G401 (cell line): ENCODE results near the gene NID1. TPM values are rescaled to one million over a fixed set of nuclear protein-coding genes. Genes with fewer than 3 reads are reported as not detected.
A peak's percentile ranks its signal among the peaks of the same experiment; 100 is the strongest.

ENCODE experiments used
- DNase-seq: peaks from one replicate; pipeline ENCODE4 v3.0.0-alpha.2; 2015; ENCODE audit warnings: low spot score
- in situ Hi-C: cut with HindIII; loops from 2 replicates; pipeline ENCODE4 v1.10.0; 2016; ENCODE audit warnings: low sequenced_read_pairs, mixed read lengths
- total RNA-seq: library from RNA; depleted of rRNA; stranded (reverse); fragments of >200 nt; shearing (Covaris generic); gene quantifications from 2 replicates; pipeline ENCODE4 v1.2.3, GENCODE V29; 2014; rRNA removed

NID1 gene
- 21.7 and 27.2 TPM in 2 replicates for total RNA-seq

- peak; percentile 41 for DNase-seq
- in situ Hi-C loops: no loop called here
Measured at GRCh38 chr1:236064674-236065508, at the start of gene NID1. TSS of gene NID1 (minus strand) at chr1:236065090. CDS start at chr1:236065079, 11 bp downstream.

DNA sequence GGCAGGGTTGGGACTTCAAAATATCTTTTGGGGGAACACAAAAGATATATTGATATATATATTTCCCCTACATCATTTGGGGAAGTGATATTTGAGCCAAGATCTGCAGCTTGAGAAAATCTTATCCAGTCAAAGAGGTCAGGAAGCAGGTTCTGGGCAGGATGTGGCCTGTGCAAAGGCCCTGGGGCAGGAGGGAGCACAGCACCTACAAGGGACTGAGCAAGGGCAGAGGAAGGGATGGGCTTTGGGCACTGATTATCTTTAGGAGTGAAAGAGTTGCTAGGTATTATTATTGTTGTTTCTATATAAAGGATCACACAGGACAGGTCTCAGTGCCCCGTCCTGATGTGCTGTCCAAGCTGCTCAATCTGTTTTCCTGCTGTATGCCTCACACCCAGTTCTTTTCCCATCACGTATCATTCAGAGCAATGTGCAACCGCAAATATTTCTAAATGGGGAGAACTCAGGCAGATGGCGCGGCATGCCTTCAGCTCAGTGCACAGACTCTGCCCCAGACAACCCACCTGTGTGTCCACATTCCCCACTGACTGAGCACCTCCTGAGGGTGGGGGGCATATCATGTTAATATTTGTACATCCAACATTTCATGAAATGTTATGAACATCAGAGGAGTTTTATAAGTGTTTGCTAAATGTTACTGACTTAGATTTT lies 49.3 kb upstream of the NID1 start:
- no peak for DNase-seq
- in situ Hi-C loops: loop anchor here (25.0 kb wide), 1 partner anchor 373 kb away; no protein-coding TSS in a partner anchor

GRCh38 chr1:236113324-236114032 lies 48.6 kb upstream of the NID1 start:
- DNase-seq: no peak
- in situ Hi-C loops: loop anchor here (25.0 kb wide), 1 partner anchor 374 kb away; no protein-coding TSS in a partner anchor

DNA sequence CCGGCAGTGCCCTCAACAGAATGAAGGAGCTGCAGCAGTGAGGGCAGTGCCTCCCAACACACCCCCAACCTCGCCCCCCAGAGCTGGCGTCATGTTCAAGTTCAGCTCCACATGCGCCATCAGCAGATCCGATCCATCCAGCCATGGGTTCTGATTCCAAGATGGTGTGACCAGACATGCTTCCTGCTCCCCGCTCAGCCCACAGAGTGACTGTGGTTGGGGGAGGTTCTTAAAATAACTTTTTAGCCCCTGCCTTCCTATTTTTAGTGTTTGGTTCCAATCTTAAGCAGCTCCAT lies 47.4 kb upstream of the NID1 start:
- in situ Hi-C loops: loop anchor here (25.0 kb wide), 1 partner anchor 375 kb away; no protein-coding TSS in a partner anchor
- DNase-seq: no peak

- no peak for DNase-seq
- in situ Hi-C loops: loop anchor here (25.0 kb wide), 1 partner anchor 376 kb away; no protein-coding TSS in a partner anchor
Measured at GRCh38 chr1:236111527-236112331, 46.8 kb upstream of the NID1 start.

DNA sequence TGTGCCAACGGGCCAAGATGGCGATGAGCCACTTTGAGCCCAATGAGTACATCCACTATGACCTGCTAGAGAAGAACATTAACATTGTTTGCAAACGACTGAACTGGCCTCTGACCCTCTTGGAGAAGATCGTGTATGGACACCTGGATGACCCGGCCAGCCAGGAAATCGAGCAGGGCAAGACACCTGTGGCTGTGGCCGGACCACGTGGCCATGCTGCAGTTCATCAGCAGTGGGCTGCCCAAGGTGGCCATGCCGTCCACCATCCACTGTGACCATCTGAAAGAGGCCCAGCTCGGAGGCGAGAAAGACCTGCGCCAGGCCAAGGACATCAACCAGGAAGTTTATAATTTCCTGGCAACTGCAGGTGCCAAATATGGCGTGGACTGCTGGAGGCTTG lies 45.2 kb upstream of the NID1 start:
- in situ Hi-C loops: loop anchor here (25.0 kb wide), 1 partner anchor 377 kb away; no protein-coding TSS in a partner anchor
- DNase-seq: no peak

GRCh38 chr1:236108027-236108648 lies 43.2 kb upstream of the NID1 start:
- no peak for DNase-seq
- in situ Hi-C loops: loop anchor here (25.0 kb wide), 1 partner anchor 379 kb away; no protein-coding TSS in a partner anchor

GRCh38 chr1:236107121-236107907 lies 42.4 kb upstream of the NID1 start:
- in situ Hi-C loops: loop anchor here (25.0 kb wide), 1 partner anchor 380 kb away; no protein-coding TSS in a partner anchor
- no peak for DNase-seq

DNA sequence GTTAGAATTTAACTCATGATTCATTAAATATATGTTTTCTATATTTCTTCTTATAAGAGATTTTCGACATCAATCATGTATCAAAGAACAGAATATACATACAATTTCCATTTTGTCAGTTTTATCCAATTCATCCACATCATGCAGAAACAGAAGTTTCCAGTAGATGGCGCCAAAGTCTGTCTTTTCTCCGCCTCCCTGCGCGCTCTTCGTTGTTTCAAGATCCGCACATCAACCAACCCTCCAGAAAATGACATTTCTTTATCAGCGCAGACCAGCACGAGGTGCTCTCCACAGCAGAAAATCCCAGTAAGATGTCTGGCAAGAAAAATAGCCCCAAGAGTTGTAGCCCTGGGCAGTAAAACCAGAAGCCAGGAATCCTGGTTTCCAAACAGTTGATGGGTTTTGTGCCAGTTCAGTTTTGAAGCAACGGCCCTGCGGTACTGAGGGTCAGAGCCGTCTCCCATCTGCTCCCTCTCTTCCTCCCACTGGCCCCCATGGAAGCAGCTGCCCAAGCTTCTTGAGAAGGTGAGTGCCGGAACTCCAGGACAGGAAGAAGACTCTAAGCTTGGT lies 38.8 kb upstream of the NID1 start:
- in situ Hi-C loops: loop anchor here (25.0 kb wide), 1 partner anchor 384 kb away; no protein-coding TSS in a partner anchor
- DNase-seq: peak; percentile 76

- in situ Hi-C loops: loop anchor here (25.0 kb wide), 1 partner anchor 384 kb away; no protein-coding TSS in a partner anchor
- no peak for DNase-seq
Measured at GRCh38 chr1:236103059-236103458, 38.2 kb upstream of the NID1 start.

- in situ Hi-C loops: loop anchor here (25.0 kb wide), 1 partner anchor 385 kb away; no protein-coding TSS in a partner anchor
- no peak for DNase-seq
Measured at GRCh38 chr1:236102611-236103010, 37.7 kb upstream of the NID1 start.

DNA sequence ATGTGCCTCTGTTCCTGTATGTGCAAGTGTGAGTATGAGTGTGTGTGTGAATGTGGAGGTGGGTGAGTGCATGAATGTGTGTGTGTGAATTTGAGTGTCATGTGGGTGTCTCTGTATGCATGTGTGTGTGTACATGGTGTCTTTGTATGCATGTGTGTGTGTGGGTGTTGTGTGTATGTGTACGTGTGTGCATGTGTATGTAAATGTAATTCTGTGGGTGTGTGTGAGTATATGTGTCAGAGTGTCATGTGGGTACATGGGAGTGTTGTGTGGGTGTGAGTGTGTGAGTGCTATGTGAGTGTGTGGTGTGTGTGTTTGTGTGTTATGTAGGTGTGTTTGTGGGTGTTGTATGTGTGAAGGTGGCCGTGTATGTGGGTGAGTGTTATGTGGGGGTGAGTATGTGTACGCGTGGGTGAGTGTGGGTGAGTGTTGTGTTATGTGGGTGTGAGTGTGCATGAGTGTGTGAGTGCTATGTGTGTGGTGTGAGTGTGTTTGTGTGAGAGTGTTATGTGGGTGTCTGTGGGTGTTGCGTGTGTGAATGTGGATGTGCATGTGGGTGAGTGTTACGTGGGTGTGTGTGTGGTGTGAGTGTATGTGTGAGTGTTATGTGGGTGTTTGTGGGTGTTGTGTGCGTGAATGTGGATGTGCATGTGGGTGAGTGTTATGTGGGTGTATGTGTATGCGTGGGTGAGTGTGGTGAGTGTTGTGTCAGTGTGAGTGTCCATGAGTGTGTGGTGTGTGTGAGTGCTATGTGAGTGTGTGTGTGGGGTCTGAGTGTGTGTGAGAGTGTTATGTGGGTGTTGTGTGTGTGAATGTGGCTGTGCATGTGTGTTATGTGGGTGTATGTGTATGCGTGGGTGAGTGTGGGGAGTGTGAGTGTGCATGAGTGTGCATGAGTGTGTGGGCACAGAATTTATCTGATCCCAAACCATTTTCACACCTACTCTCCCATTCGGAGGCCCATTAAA lies 36.6 kb upstream of the NID1 start:
- DNase-seq: no peak

DNA sequence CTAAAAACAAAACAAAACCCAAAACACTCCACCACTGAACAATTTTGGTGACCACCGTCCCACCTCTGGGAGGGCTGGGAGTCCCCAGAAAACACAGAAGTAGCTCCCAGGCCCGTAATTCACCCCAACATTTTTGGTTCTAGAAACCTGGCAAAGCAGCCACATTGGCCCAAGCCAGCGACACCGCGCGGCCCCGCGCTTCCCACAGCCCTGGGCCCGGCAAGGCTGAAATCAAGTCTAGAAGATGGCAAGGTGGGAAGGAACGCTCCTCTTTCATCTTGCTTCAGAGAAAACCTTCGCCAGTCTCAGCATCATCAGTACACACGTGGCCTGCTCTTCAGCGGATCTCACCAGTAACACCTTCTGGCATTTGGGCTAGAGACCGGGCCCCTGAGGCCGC lies 35.9 kb upstream of the NID1 start:
- in situ Hi-C loops: loop anchor here (25.0 kb wide), 1 partner anchor 387 kb away; no protein-coding TSS in a partner anchor
- no peak for DNase-seq

More for the DNA sequence above, 36.6 kb upstream of the NID1 start:
- in situ Hi-C loops: loop anchor here (25.0 kb wide), 1 partner anchor 386 kb away; no protein-coding TSS in a partner anchor

- in situ Hi-C loops: no loop called here
Measured at GRCh38 chr1:236099355-236099974, 34.6 kb upstream of the NID1 start.

DNA sequence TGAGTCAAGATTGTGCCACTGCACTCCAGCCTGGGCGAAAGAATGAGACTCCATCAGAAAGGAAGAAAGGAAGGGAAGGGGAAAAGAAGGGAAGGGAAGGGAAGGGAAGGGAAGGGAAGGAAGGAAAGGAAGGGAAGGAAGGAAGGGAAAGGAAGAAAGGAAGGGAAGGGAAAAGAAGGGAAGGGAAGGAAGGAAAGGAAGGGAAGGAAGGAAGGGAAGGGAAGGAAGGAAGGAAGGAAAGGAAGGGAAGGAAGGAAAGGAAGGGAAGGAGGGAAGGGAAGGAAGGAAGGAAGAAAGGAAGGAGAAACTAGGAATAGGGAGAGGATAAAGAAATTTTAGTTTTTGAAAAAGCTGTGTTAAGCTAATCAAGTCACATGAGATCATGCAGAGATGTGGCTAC lies 33.4 kb upstream of the NID1 start:
- DNase-seq: no peak
- in situ Hi-C loops: no loop called here

More at GRCh38 chr1:236099355-236099974, 34.6 kb upstream of the NID1 start:
- no peak for DNase-seq
